Glomerular visceral epithelial cell (primary cell): ENCODE data around the gene ASCL3.
"Not testable (repeated sequence)": the region's sequence is repeated elsewhere in the genome, so short reads cannot be mapped to it uniquely, and the experiment has no call there.

Experiments used
- DNase-seq: peaks from one replicate; pipeline ENCODE4 v3.0.0-alpha.2; 2016; ENCODE audit errors: extremely low spot score

The ASCL3 gene

DNA sequence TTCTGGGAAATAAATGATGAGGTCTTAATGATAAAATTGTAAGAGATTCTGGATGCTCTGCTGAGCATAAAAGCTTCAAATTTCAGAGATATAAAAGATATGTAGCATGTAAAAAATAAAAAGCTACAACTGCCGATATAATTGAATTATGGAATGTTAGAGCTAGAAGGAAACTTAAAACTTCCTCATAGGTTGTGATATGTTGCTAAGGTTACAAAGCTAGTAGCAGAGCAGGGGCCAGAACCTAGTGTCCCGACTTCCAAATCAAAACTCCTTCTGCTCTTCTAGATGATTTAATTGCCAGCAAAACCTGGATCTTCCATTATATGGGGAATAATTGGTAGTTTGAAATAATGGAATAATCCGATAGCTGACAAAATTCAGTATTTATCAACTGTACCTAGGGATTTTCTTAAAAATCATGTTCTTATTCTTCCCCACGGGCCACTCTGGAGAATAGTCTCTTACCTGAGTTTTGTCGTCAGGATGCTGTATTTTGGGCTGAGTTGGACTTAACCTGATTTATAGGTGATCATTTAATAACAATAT lies at the start of gene ASCL3:
TSS of gene ASCL3 (minus strand) at position 499 of the 549 bp plus-strand sequence. CDS start 4,855 bp downstream, outside the sequence.
- DNase-seq, result no peak

DNA sequence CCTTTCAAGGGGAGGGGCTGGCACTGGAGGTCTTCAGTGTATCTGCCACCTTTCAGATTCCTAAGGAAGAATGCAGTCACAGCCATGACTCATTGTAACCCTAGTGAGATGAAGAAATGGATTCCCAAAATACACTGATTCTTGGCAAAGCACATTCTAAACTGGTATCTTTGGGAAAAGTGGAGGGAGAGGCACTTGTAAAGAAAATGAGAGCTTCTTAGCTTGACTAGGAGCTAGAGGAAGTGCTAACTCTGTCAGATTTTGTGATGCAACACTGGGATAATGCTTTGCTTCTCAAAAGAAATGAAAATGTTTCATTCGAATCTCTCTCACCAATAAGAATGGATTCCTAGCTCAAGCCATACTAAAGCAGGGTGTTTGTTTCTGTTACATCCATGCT lies 46.6 kb upstream of the ASCL3 start:
- peak; percentile 21 for DNase-seq

- DNase-seq, result peak; percentile 61
Observed at GRCh38 chr11:8988329-8989234, 45.8 kb upstream of the ASCL3 start.

DNA sequence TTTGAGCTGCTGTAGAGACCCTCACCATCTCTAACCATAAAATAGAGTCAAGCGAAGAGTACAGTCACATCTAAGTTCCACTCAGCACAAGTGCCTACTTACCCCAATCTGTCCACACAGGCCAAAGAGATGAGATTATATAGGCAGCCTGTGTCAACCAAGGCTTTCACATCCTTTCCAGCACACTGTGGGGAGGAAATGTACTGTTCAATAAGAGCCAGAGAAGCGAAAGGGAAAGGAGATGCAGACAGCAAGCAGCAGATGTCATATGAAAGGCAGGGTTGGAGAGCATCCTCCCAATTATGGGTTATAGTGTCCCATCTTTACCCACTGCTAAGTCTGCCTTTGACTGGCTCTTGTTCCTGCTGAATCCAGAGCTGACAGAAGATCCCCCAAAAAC lies 44.6 kb upstream of the ASCL3 start:
- DNase-seq, result no peak

DNA sequence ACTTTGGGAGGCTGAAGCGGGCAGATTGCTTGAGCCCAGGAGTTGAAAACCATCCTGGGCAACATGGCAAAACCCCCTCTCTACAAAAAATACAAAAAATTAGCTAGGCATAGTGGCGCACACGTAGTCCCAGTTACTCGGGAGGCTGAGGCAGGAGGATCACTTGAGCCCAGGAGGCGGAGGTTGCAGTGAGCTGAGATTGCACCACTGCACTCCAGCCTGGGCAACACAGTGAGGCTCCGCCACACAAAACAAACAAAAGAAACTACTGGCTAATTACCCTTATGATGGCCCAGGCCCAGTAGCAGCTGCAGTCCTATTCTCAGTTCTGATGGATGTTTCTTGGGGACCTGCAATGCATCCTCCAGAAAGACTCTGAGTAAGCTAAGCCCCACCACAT lies 44.0 kb upstream of the ASCL3 start:
- DNase-seq, result not testable (repeated sequence)

DNA sequence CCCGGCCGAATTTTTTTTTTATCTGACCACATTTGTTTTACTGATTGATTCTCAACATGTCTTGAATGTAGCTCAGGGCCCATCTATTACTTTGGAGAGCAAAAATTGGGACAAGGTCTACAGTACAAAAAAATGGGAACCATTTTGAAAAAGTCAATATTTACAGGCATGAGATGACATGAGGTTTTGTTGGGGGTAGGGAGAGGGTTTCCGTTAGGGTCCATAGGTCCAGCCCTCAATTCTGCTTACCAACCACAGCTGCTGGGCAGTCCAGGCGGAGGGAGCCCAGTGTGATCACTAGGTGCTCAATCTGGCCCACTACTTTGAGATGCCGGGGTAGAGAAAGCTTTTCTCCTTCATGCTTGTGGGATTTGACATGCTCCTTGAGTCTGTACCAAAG lies 42.6 kb upstream of the ASCL3 start:
- DNase-seq, result no peak

- DNase-seq, result no peak
Observed at GRCh38 chr11:8983552-8983951, 40.7 kb upstream of the ASCL3 start.

DNA sequence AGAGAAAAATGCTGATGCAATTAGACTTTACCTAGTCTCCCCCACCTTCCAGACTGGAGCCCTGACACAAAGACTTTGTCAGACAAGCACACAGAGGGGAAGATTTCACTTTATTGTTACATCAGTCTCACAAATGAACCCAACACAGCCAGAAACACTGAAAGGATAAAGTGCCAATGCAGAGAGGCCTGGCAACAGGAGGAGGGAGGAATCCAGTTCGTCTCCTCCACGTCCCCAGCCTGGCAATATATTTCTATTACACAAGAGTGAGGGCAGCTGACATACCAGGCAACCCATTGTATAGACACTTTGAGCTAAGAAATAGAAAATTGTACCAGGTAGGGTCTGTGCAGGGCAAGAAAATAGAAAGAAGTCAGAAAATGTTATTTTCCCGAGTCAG lies 37.7 kb upstream of the ASCL3 start:
- no peak for DNase-seq

GRCh38 chr11:8979365-8979764 lies 36.5 kb upstream of the ASCL3 start:
- DNase-seq, result not testable (repeated sequence)

DNA sequence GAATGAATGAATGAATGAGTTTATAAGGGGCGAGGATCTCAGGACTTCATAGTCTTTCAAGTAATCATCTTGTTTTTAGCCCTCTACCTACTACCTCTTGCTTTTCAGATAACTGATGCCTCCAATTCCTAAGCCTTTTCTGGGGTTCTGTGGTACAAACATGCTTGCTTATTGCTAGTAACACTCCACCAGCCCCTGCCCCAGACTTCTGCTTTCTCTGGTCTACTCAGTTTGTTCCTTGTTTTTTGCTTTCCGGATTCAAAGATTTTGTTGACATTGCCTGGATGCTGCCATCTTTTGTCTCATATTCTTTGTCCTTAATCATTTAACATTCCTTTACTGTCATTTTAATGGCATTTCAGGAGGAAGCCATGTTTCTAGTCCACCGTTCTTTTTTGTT lies 30.3 kb upstream of the ASCL3 start:
- no peak for DNase-seq

DNA sequence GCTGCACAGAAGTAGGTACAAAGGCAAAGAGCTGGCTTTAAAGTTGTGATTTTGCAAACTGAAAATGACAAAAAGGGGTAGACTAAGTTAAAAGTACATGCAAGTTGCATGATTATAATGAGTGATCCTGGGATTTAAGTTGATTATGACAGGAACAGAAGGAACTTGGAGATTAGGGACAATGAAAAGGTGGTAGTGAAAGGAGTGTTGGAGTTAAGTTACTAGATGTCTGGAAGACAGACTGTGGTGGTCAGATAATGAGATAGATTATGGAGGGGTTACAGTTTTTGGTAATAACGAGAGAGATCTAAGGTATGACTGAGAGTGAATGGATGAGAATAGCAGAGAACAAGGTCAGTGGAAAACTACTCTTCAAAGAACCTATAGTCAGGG lies 29.1 kb upstream of the ASCL3 start:
- DNase-seq, result no peak

- no peak for DNase-seq
Observed at GRCh38 chr11:8971196-8971923, 28.5 kb upstream of the ASCL3 start.

DNA sequence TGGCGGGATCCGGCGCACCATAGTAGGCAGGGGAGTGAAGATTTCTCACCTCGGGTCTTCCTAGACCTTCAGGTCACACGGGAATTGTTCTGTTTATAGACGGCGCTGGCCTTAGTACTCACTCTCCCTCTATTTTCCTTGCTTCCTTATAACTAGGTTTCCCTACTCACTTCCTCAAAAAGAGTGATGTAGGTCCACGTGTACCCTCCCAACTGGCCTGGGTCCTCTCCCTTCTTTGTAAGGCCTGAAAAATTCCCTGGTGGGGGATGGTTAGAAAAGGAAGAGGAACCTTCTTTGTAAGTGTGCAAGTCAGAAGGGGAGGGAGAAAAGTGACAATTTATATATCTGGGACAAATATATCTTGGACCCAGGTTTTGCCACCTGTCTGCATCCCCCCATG lies 24.4 kb upstream of the ASCL3 start:
- DNase-seq, result no peak

GRCh38 chr11:8964324-8965320 lies 21.8 kb upstream of the ASCL3 start, which contains the start of gene TMEM9B:
TMEM9B (minus strand) TSS chr11:8964442; CDS start chr11:8964313, 129 bp downstream.
- DNase-seq, result peak; percentile 86

DNA sequence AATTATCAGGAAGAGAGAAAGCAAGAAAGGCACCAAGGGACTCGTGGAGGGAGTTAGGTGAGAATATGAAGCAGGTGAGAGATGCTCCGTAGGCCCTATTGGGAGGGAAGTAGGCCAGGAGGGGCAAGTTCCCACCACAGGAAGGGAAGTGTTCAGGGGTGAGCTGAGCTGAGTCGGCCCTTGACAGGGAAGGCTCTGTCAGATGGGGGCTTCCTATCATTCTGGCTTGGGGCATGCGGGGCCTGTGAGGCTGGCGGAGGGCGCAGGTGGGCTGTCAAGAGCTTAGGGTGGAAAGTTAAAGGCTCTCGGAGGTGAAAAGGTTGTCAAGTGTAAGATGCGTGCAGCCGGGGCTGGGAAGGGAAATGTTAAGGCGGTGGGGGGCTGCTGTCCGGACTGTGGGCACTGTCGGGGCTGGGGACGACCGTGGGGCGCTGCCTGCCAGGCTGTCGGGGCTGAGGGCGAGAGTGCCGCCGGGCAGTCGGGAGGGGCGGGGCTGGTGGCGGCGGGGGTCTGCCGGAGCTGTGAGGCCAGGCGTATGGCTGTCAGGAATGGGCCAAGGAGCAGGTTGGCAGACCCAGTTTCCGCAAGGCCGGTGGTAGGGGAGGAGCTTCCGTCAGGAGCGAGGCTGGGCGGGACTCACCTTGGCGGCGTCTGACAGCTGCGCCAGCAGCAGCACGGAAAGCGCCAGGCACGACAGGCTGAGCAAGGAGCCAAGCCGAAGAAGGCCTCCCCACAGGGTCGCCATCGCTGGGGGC lies 20.9 kb upstream of the ASCL3 start:
- peak; percentile 77 for DNase-seq

GRCh38 chr11:8962841-8963240 lies 20.0 kb upstream of the ASCL3 start:
- DNase-seq, result no peak

DNA sequence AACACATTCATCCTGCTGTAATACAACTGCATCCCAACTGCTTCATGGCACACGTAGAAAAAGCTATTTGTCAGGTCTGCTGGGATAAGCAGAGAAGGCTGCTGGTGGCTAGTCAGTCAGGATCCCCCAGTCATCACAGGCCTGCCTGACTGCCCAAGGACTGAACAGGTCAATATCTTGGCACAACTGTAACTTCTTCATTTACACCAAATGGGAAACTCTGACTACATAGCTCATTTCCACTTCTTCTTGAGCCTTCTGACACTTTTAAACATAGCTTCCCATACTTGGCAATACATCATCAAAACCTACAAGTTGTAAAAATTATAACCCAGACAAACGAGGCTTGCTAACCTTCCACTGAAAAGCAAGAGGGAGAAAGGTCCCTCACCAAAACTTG lies 18.6 kb upstream of the ASCL3 start:
- DNase-seq, result no peak

GRCh38 chr11:8959546-8960166 lies 16.8 kb upstream of the ASCL3 start:
- DNase-seq, result peak; percentile 77

DNA sequence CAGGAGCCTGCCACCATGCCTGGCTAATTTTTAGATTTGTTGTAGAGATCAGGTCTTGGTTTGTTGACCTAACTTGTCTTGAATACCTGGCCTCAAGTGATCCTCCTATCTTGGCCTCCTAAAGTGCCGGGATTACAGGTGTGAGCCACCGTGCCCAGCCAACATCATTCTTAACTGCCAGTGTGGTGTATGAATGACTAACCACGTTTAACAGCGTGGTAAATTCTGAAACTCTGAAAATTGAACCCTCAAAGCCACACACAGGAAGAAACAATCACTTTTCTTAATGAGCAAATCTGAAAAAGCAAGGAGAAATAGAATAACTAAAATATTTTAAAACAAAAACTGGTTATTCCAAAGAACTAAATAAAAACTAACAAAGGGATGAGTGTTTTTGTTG lies 14.0 kb upstream of the ASCL3 start:
- no peak for DNase-seq

GRCh38 chr11:8948886-8949285 lies 6.1 kb upstream of the ASCL3 start:
- DNase-seq, result no peak
